ENCODE measurements around the gene KCTD5.
"Not testable (repeated sequence)": the region's sequence is repeated elsewhere in the genome, so short reads cannot be mapped to it uniquely, and the experiment has no call there.

Gene KCTD5

GRCh38 chr16:2720719-2721633 lies 38.7 kb downstream of the KCTD5 start:
- peak; percentile 92 for TF ChIP-seq CTCF (IDR thresholded peaks at IDR 0.05; ENCODE audit: control insufficient read depth, extremely low read depth, insufficient read depth)
- peak overlapping the region; percentile 55 for H3K4me3 ChIP-seq (ENCODE audit: low read depth, low read length)

GRCh38 chr16:2721634-2722173 lies 39.4 kb downstream of the KCTD5 start:
- DNase-seq (ENCODE audit: low read depth) = not testable (repeated sequence)
- peak overlapping the region; percentile 55 for H3K4me3 ChIP-seq (ENCODE audit: low read depth, low read length)

More at GRCh38 chr16:2720719-2721633, 38.7 kb downstream of the KCTD5 start:
- DNase-seq (ENCODE audit: low read depth) = peak; percentile 30

- no peak for TF ChIP-seq CTCF (IDR thresholded peaks at IDR 0.05; ENCODE audit: control insufficient read depth, extremely low read depth, insufficient read depth)
- H3K4me3 ChIP-seq (ENCODE audit: low read depth, low read length) = no peak overlapping the region
- no peak for DNase-seq (ENCODE audit: low read depth)
Observed at GRCh38 chr16:2724088-2724676, 41.9 kb downstream of the KCTD5 start.

DNA sequence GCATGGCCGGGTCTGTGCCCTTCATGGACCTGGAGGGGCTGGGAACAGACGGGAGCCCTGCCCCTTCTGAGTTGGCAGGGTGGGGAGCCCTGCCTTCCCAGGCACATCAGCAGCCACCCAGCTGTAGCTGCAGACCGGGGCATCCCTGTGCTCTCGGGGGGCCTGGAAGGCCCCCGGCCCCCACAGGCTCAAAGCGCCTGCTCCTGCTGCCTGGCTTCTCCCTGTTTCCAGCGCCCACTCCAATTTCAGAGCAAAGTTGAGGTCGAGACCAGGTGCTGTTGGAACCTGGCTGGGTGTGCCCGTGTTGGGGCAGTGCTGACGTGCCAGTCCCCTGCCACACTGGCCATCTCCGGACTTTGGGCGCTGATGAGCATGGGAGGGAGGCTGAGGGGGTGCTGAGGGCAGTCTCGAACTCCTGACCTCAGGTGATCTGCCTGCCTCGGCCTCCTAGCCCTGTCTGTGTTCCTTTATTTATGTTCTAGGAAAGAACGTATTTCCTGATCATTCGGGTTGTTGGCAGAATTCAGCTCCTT lies 42.6 kb downstream of the KCTD5 start:
- H3K4me3 ChIP-seq (ENCODE audit: low read depth, low read length) = no peak overlapping the region
- DNase-seq (ENCODE audit: low read depth) = no peak
- no peak for TF ChIP-seq CTCF (IDR thresholded peaks at IDR 0.05; ENCODE audit: control insufficient read depth, extremely low read depth, insufficient read depth)

- no peak overlapping the region for H3K4me3 ChIP-seq (ENCODE audit: low read depth, low read length)
- no peak for TF ChIP-seq CTCF (IDR thresholded peaks at IDR 0.05; ENCODE audit: control insufficient read depth, extremely low read depth, insufficient read depth)
- no peak for DNase-seq (ENCODE audit: low read depth)
Observed at GRCh38 chr16:2726923-2727322, 44.6 kb downstream of the KCTD5 start.

DNA sequence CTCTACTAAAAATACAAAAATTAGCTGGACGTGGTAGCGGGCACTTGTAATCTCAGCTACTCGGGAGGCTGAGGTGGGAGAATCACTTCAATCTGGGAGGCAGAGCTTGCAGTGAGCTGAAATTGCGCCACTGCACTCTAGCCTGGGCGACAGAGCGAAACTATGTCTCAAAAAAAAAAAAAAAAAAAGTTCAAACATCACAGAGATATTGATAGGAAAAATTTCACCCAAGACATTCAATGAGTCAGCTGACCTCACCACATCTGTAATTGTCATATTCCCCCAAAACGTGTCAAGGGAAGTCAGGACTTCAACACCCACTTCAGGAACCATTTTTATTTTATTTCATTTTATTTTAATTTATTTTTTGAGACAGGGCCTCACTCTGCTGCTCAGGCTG lies 45.7 kb downstream of the KCTD5 start:
- DNase-seq (ENCODE audit: low read depth) = no peak
- H3K4me3 ChIP-seq (ENCODE audit: low read depth, low read length) = no peak overlapping the region
- no peak for TF ChIP-seq CTCF (IDR thresholded peaks at IDR 0.05; ENCODE audit: control insufficient read depth, extremely low read depth, insufficient read depth)

GRCh38 chr16:2734844-2735515 lies 52.7 kb downstream of the KCTD5 start:
- TF ChIP-seq CTCF (IDR thresholded peaks at IDR 0.05; ENCODE audit: control insufficient read depth, extremely low read depth, insufficient read depth) = no peak
- no peak for DNase-seq (ENCODE audit: low read depth)

More at GRCh38 chr16:2734844-2735515, 52.7 kb downstream of the KCTD5 start:
- H3K4me3 ChIP-seq (ENCODE audit: low read depth, low read length) = no peak overlapping the region

All from LNCaP clone FGC (cell line).